WERI-Rb-1 (cell line): ENCODE data around the gene RUFY2.
"Not testable (repeated sequence)": the region's sequence is repeated elsewhere in the genome, so short reads cannot be mapped to it uniquely, and the experiment has no call there.

Experiments
- DNase-seq: peaks from one replicate; pipeline ENCODE4 v3.0.0-alpha.2; 2020
- H3K27ac ChIP-seq: fragments of 250-450 bp; sonication (Bioruptor Pico); 2 replicates; pipeline ENCODE4 v1.5.1; 2020; ENCODE audit warnings: mild to moderate bottlenecking, moderate library complexity
- H3K27me3 ChIP-seq: fragments of 250-450 bp; sonication (Bioruptor Pico); 2 replicates; pipeline ENCODE4 v1.5.1; 2021; ENCODE audit warnings: mild to moderate bottlenecking, low read depth, moderate library complexity; ENCODE audit not compliant: insufficient read depth, severe bottlenecking
- H3K36me3 ChIP-seq: fragments of 250-450 bp; sonication (Bioruptor Pico); 2 replicates; pipeline ENCODE4 v1.5.1; 2020; ENCODE audit warnings: mild to moderate bottlenecking, moderate library complexity
- H3K4me3 ChIP-seq: 2 replicates; pipeline ENCODE4 v1.5.1; 2011; ENCODE audit warnings: low read depth, mild to moderate bottlenecking, control low read depth, low read length
- H3K9me3 ChIP-seq: fragments of 250-450 bp; sonication (Bioruptor Pico); 2 replicates; pipeline ENCODE4 v1.5.1; 2021; ENCODE audit warnings: mild to moderate bottlenecking, moderate library complexity; ENCODE audit not compliant: severe bottlenecking
- CTCF ChIP-seq: IDR thresholded peaks from 2 replicates; pipeline ENCODE4 v1.5.1; 2011; ENCODE audit warnings: low read depth, mild to moderate bottlenecking, control low read depth, inconsistent platforms, low read length

Gene RUFY2

GRCh38 chr10:68318331-68319059 is 88.6 kb downstream of the RUFY2 start:
- no peaks in the 10 kb centered on the region for H3K27me3 ChIP-seq
- no peak for TF ChIP-seq CTCF
- no peak overlapping the region for H3K4me3 ChIP-seq
- peaks cover 9% of the 10 kb centered on the region for H3K9me3 ChIP-seq
- H3K27ac ChIP-seq, result no peak overlapping the region
- H3K36me3 ChIP-seq, result no peaks in the 10 kb centered on the region
- no peak for DNase-seq

DNA sequence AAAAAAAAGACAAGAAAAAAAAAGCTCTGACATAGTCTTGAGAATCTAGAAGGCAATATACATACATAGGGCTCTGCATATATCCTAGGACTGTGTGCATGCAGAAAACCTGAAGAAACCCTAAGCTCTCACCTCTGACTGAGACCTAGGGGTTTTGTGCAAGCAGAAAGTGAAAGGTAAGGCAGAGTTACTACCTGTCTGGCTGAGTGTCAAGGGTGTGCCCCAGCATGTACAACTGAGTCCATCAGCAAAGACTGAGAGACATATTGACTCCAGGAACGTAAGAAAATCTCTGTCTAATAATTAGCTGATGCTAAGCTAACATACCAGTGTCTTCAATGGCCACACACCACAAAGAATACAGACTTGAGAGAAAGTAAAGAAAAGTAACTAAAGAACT is 91.5 kb downstream of the RUFY2 start:
- peaks cover 9% of the 10 kb centered on the region for H3K9me3 ChIP-seq
- no peak for TF ChIP-seq CTCF
- H3K4me3 ChIP-seq, result no peak overlapping the region
- H3K36me3 ChIP-seq, result no peaks in the 10 kb centered on the region
- no peak overlapping the region for H3K27ac ChIP-seq
- no peak for DNase-seq
- H3K27me3 ChIP-seq, result no peaks in the 10 kb centered on the region

DNA sequence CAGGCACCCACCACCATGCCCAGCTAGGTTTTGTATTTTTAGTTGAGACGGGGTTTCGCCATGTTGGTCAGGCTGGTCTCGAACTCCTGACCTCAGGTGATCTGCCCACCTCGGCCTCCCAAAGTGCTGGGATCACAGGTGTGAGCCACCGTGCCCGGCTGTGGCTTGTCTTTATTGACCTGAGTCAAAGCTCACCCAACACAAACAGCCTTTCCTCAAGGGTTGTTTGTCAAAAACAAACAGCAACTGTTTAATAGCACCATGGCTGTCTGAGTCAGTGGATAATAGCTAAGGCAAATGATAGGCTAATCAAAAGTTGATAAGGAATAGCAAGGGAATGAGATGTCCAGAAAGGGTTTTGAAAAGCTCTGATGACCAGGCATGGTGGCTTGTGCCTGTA is 92.1 kb downstream of the RUFY2 start:
- H3K27ac ChIP-seq, H3K4me3 ChIP-seq, H3K9me3 ChIP-seq, DNase-seq, H3K27me3 ChIP-seq, H3K36me3 ChIP-seq: not testable (repeated sequence)

DNA sequence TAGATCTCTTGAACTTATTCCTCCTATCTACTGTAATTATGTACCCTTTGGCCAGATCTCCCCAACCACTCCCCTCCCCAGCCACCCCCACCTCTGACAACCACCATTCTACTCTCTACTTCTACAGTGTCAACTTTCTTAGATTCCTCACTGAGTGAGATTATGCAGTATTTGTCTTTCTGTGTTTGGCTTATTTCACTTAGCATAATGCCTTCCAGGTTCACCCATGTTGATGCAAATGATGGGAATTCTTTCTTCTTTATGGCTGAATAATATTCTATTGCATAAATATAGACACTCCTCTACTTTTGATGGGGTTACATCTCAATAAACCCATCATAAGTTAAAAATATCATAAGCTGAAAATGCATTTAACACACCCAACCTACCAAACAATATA is 96.5 kb downstream of the RUFY2 start:
- Histone ChIP-seq H3K4me3 (no peak overlapping the region), H3K27ac (no peak overlapping the region), H3K36me3 (no peaks in the 10 kb centered on the region), H3K9me3 (no peaks in the 10 kb centered on the region), H3K27me3 (no peaks in the 10 kb centered on the region)
- no peak for DNase-seq
- no peak for TF ChIP-seq CTCF

DNA sequence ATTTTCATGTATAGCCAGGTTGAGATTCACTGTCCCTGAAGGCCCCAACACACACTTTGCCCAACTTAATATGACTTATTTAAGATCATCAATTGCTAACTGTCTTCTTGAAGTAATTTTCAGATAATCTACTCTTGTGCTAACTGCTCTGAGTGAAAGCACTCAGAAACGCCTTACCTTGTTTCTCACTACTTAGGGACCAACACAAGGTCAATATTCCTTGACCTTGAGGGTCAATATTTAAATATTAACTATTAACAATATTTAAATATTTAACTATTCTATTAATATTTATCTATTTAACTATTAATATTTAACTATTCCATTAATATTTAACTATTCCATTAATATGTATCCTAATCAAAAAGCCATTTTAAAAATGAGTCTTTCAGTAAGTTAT is 101.2 kb downstream of the RUFY2 start:
- Histone ChIP-seq H3K27me3 (no peaks in the 10 kb centered on the region), H3K9me3 (no peaks in the 10 kb centered on the region), H3K27ac (no peak overlapping the region), H3K4me3 (no peak overlapping the region), H3K36me3 (no peaks in the 10 kb centered on the region)
- DNase-seq, result no peak
- TF ChIP-seq CTCF, result no peak

DNA sequence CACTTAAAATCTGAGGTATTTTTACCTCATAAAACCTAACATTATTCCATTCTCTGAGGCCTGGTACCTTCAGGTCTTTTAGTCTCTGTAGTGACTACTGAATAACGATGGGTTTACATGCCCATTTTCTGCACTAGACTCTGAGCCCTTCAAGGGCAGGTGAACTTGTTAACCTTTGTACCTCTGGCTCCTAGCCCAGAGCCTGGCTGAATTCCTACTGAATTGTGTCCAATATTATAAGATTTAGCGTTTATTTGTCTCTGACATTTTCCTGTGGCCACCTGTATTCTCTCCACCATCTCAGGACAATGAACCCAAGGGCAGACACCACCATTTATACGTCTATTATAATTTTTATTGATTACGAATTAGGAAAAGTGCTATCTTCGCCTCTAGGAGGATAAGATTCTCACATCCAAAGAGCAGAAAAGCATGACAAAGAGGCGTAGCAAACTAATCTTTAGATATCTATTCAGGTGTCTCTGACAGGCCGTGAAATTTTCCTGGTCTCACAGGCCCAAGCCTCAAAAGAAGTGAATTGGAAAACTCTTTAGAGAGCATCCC is 103.1 kb downstream of the RUFY2 start:
- no peak for DNase-seq

More for the DNA sequence above, 103.1 kb downstream of the RUFY2 start:
- Histone ChIP-seq H3K9me3 (no peaks in the 10 kb centered on the region), H3K4me3 (no peak overlapping the region), H3K36me3 (no peaks in the 10 kb centered on the region), H3K27me3 (no peaks in the 10 kb centered on the region), H3K27ac (no peak overlapping the region)
- TF ChIP-seq CTCF, result no peak
